ENCODE measurements around the gene MYMK.

DNA sequence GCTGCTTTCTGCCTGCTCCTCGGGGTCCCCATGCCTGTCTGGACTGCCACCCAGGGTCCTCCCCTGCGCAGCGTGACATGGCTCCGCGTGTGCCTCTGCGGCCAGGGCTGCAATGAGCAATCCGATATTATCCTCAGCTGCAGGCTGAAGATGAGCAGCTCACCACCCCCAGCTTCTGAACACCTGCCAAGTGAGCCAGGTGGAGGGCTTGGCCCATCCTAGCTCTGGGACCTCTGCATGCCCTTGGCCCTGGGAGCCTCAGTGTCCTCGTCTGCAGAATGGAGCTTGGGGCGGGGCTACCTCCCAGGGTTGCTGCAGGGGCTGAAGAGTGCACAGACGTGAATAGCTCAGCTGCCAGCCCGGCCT, 4.1 kb upstream of the MYMK start:
- TF ChIP-seq CTCF (IDR thresholded peaks at IDR 0.05) (no peak), POLR2A (IDR thresholded peaks at IDR 0.05) (no peak)
